Measurements from ENCODE around the gene DGKZ. TPM values are rescaled to one million over a fixed set of nuclear protein-coding genes. Genes with fewer than 3 reads are reported as not detected.

Gene DGKZ
- total RNA-seq, 1 experiment from 2014 or later, result 59.3 TPM

DNA sequence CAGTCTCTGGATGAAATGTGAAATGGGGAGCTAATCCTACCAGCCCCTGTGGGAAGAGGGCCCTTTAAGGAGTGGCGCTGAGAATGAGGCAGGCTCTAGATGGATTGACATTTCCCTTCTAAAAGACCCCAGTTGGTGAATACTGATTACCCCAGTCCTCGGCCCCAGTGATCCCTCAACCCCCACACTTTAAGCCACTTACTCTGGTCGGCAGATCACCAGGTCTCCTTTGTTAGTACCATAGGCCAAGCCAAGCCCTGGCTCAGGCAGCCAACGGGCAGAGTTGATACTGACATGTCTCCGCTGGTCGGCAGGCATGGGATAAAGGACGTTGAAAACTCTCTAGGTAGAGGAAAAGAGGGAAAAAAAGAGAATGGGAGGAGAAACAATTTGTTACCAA lies 70.4 kb downstream of the DGKZ start:
- H3K27me3 ChIP-seq (replicated peaks; ENCODE audit: control insufficient read depth, insufficient read depth, low read length), result no peaks in the 10 kb centered on the region
- TF ChIP-seq, protein P1, sequence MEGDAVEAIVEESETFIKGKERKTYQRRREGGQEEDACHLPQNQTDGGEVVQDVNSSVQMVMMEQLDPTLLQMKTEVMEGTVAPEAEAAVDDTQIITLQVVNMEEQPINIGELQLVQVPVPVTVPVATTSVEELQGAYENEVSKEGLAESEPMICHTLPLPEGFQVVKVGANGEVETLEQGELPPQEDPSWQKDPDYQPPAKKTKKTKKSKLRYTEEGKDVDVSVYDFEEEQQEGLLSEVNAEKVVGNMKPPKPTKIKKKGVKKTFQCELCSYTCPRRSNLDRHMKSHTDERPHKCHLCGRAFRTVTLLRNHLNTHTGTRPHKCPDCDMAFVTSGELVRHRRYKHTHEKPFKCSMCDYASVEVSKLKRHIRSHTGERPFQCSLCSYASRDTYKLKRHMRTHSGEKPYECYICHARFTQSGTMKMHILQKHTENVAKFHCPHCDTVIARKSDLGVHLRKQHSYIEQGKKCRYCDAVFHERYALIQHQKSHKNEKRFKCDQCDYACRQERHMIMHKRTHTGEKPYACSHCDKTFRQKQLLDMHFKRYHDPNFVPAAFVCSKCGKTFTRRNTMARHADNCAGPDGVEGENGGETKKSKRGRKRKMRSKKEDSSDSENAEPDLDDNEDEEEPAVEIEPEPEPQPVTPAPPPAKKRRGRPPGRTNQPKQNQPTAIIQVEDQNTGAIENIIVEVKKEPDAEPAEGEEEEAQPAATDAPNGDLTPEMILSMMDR (IDR thresholded peaks at IDR 0.05; ENCODE audit: insufficient read depth in 1 of 2, low read depth in 1 of 2, low read length in 1 of 2, severe bottlenecking in 1 of 2, unreplicated experiment in 1 of 2), result no peak
- intact Hi-C loops (cut with micrococcal nuclease; ENCODE audit: unreplicated experiment), result no loop called here
- 0 out of 2 replicates have a peak, but pooled peaks cover 6% of the 10 kb centered on the region for H3K4me1 ChIP-seq
- ChIA-PET CTCF (no interaction called here), POLR2A (no interaction called here)
- H3K9me3 Mint-ChIP-seq (ENCODE audit: unreplicated experiment), result no peaks in the 10 kb centered on the region
- peaks cover 63% of the 10 kb centered on the region for H3K36me3 Mint-ChIP-seq (ENCODE audit: insufficient read depth, unreplicated experiment)
- H3K4me3 Mint-ChIP-seq (ENCODE audit: unreplicated experiment), result no peak overlapping the region
- no peak overlapping the region for H3K27ac Mint-ChIP-seq (ENCODE audit: unreplicated experiment)
- H3K4me1 Mint-ChIP-seq (ENCODE audit: low read depth, unreplicated experiment), result no peaks in the 10 kb centered on the region
- BruUV-seq (replicated peaks), result no TSS peak
- DNase-seq, result no peak
- no peaks in the 10 kb centered on the region for H3K9me3 ChIP-seq
- no peak overlapping the region for H3K4me3 ChIP-seq (ENCODE audit: low read depth, low read length)
- no peaks in the 10 kb centered on the region for H3K27me3 Mint-ChIP-seq (ENCODE audit: insufficient read depth, unreplicated experiment)
- H3K36me3 ChIP-seq (ENCODE audit: control insufficient read depth, insufficient read depth, low read length), result peaks cover 2% of the 10 kb centered on the region

GRCh38 chr11:46418751-46419150 lies 71.5 kb downstream of the DGKZ start:
- no peaks in the 10 kb centered on the region for H3K9me3 Mint-ChIP-seq (ENCODE audit: unreplicated experiment)
- ChIA-PET POLR2A (no interaction called here), CTCF (no interaction called here)
- H3K4me1 ChIP-seq, result 0 out of 2 replicates have a peak, but pooled peaks cover 6% of the 10 kb centered on the region
- peaks cover 2% of the 10 kb centered on the region for H3K36me3 ChIP-seq (ENCODE audit: control insufficient read depth, insufficient read depth, low read length)
- H3K27me3 ChIP-seq (replicated peaks; ENCODE audit: control insufficient read depth, insufficient read depth, low read length), result no peaks in the 10 kb centered on the region
- DNase-seq, result no peak
- no peaks in the 10 kb centered on the region for H3K27me3 Mint-ChIP-seq (ENCODE audit: insufficient read depth, unreplicated experiment)
- H3K9me3 ChIP-seq, result no peaks in the 10 kb centered on the region
- no peak overlapping the region for H3K27ac Mint-ChIP-seq (ENCODE audit: unreplicated experiment)
- peaks cover 59% of the 10 kb centered on the region for H3K36me3 Mint-ChIP-seq (ENCODE audit: insufficient read depth, unreplicated experiment)
- no peak overlapping the region for H3K4me3 Mint-ChIP-seq (ENCODE audit: unreplicated experiment)
- no peak overlapping the region for H3K4me3 ChIP-seq (ENCODE audit: low read depth, low read length)
- intact Hi-C loops (cut with micrococcal nuclease; ENCODE audit: unreplicated experiment), result no loop called here
- TF ChIP-seq, protein P1 (IDR thresholded peaks at IDR 0.05; ENCODE audit: insufficient read depth in 1 of 2, low read depth in 1 of 2, low read length in 1 of 2, severe bottlenecking in 1 of 2, unreplicated experiment in 1 of 2), result no peak
- no peaks in the 10 kb centered on the region for H3K4me1 Mint-ChIP-seq (ENCODE audit: low read depth, unreplicated experiment)
- no TSS peak for BruUV-seq (replicated peaks)

GRCh38 chr11:46420513-46420912 lies 73.2 kb downstream of the DGKZ start:
- DNase-seq, result no peak
- POLR2A ChIA-PET, result no interaction called here
- no peaks in the 10 kb centered on the region for H3K4me1 ChIP-seq
- H3K9me3 Mint-ChIP-seq (ENCODE audit: unreplicated experiment), result no peaks in the 10 kb centered on the region
- H3K9me3 ChIP-seq, result no peaks in the 10 kb centered on the region
- intact Hi-C loops (cut with micrococcal nuclease; ENCODE audit: unreplicated experiment), result no loop called here
- H3K4me3 Mint-ChIP-seq (ENCODE audit: unreplicated experiment), result no peak overlapping the region
- no peaks in the 10 kb centered on the region for H3K36me3 ChIP-seq (ENCODE audit: control insufficient read depth, insufficient read depth, low read length)
- BruUV-seq (replicated peaks), result no TSS peak
- no peaks in the 10 kb centered on the region for H3K4me1 Mint-ChIP-seq (ENCODE audit: low read depth, unreplicated experiment)
- H3K36me3 Mint-ChIP-seq (ENCODE audit: insufficient read depth, unreplicated experiment), result peaks cover 70% of the 10 kb centered on the region
- CTCF ChIA-PET, result no interaction called here
- no peak overlapping the region for H3K27ac Mint-ChIP-seq (ENCODE audit: unreplicated experiment)
- no peaks in the 10 kb centered on the region for H3K27me3 ChIP-seq (replicated peaks; ENCODE audit: control insufficient read depth, insufficient read depth, low read length)
- TF ChIP-seq, protein P1 (IDR thresholded peaks at IDR 0.05; ENCODE audit: insufficient read depth in 1 of 2, low read depth in 1 of 2, low read length in 1 of 2, severe bottlenecking in 1 of 2, unreplicated experiment in 1 of 2), result no peak
- H3K27me3 Mint-ChIP-seq (ENCODE audit: insufficient read depth, unreplicated experiment), result no peaks in the 10 kb centered on the region
- H3K4me3 ChIP-seq (ENCODE audit: low read depth, low read length), result no peak overlapping the region
